Spleen (tissue), 7 donors: Measurements from ENCODE around the gene RPS27L.

Source experiments
- POLR2A ChIP-seq, 3 donors: fragments of 450-650 bp; IDR thresholded peaks; one replicate each; pipeline ENCODE4 v1.5.1; 2017; ENCODE audit warnings: antibody characterized with exemption in 3 of 3, mild to moderate bottlenecking in 1 of 3
- TF ChIP-seq, protein P1 (sequence below), 11 experiments: fragments of 200-600 bp in 7 of 11; fragments of 450-650 bp in 4 of 11; sonication (generic) in 4 of 11; IDR thresholded peaks in 8 of 11; conservative IDR thresholded peaks in 3 of 11; 1 replicate in 7 of 11; 2 replicates in 4 of 11; pipeline versions ENCODE4 v1.4.0 to v1.8.0; 2016 to 2021; ENCODE audit warnings: antibody characterized with exemption in 11 of 11, inconsistent platforms in 4 of 11, mild to moderate bottlenecking in 1 of 11
- donor health status: DM: no; HTN: no; CAD: no; lungs with moderate emphysema.
- donor health status: DM: no; HTN: no; CAD: no.
- donor health status: DM: no; HTN: no; CAD: no.

DNA sequence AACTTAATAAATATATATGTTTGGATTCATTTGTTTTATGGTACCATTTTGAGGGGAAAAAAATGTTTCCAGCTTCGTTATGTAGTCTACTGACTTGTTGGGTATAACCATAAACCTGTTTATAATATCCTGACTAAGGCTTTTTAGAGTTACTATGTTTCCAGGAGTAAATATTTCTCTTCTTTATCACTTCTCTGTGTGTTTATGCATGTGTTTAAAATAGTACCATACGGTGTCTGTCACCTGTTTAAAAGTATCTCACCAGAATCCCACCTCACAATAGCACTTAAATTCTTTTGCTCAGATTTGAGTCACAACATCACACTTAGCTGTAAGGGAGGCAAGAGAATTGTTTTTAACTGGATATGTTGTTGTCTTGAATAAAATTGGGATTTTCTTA is 20.5 kb downstream of the RPS27L start:
- TF ChIP-seq, protein P1, sequence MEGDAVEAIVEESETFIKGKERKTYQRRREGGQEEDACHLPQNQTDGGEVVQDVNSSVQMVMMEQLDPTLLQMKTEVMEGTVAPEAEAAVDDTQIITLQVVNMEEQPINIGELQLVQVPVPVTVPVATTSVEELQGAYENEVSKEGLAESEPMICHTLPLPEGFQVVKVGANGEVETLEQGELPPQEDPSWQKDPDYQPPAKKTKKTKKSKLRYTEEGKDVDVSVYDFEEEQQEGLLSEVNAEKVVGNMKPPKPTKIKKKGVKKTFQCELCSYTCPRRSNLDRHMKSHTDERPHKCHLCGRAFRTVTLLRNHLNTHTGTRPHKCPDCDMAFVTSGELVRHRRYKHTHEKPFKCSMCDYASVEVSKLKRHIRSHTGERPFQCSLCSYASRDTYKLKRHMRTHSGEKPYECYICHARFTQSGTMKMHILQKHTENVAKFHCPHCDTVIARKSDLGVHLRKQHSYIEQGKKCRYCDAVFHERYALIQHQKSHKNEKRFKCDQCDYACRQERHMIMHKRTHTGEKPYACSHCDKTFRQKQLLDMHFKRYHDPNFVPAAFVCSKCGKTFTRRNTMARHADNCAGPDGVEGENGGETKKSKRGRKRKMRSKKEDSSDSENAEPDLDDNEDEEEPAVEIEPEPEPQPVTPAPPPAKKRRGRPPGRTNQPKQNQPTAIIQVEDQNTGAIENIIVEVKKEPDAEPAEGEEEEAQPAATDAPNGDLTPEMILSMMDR (IDR thresholded peaks at IDR 0.05 in 8 of 11, conservative IDR thresholded peaks at IDR 0.05 in 3 of 11): no peak
- TF ChIP-seq POLR2A (IDR thresholded peaks at IDR 0.05): no peak
